GM12875 (cell line): Measurements from ENCODE around the gene GYG2.
"Not testable (repeated sequence)": the region's sequence is repeated elsewhere in the genome, so short reads cannot be mapped to it uniquely, and the experiment has no call there.

Experiments
- H3K4me3 ChIP-seq: one replicate; pipeline ENCODE4 v1.5.1; 2011; ENCODE audit warnings: low read depth, low read length, control low read depth
- CTCF ChIP-seq: IDR thresholded peaks from 2 replicates; pipeline ENCODE4 v1.5.1; 2011; ENCODE audit warnings: low read depth, mild to moderate bottlenecking, control low read depth, inconsistent platforms, low read length, moderate library complexity, borderline replicate concordance; ENCODE audit not compliant: insufficient read depth

The GYG2 gene

GRCh38 chrX:2801223-2801622 lies 27.5 kb upstream of the GYG2 start:
- no peak for TF ChIP-seq CTCF
- no peak overlapping the region for H3K4me3 ChIP-seq

GRCh38 chrX:2802376-2803090 lies 26.2 kb upstream of the GYG2 start:
- H3K4me3 ChIP-seq: not testable (repeated sequence)

- not testable (repeated sequence) for H3K4me3 ChIP-seq
These were observed 25.2 kb upstream of the GYG2 start for GRCh38 chrX:2803486-2803885.

GRCh38 chrX:2804106-2804843 lies 24.5 kb upstream of the GYG2 start:
- not testable (repeated sequence) for H3K4me3 ChIP-seq

GRCh38 chrX:2804858-2805257 lies 23.9 kb upstream of the GYG2 start:
- not testable (repeated sequence) for H3K4me3 ChIP-seq

GRCh38 chrX:2811271-2811670 lies 17.5 kb upstream of the GYG2 start:
- TF ChIP-seq CTCF: no peak
- H3K4me3 ChIP-seq: no peak overlapping the region

GRCh38 chrX:2812161-2812907 lies 16.4 kb upstream of the GYG2 start:
- H3K4me3 ChIP-seq: not testable (repeated sequence)
- TF ChIP-seq CTCF: peak; percentile 66

GRCh38 chrX:2817036-2817435 lies 11.7 kb upstream of the GYG2 start:
- no peak overlapping the region for H3K4me3 ChIP-seq
- no peak for TF ChIP-seq CTCF
